Measurements from ENCODE around the gene MATN3. TPM values are rescaled to one million over a fixed set of nuclear protein-coding genes. Genes with fewer than 3 reads are reported as not detected.

MATN3 gene
- total and polyA plus RNA-seq, 2 donors (not counting 3 experiments of a cell fraction or from before 2014, with no cell fraction given): 1.8 to 3.4 TPM

DNA sequence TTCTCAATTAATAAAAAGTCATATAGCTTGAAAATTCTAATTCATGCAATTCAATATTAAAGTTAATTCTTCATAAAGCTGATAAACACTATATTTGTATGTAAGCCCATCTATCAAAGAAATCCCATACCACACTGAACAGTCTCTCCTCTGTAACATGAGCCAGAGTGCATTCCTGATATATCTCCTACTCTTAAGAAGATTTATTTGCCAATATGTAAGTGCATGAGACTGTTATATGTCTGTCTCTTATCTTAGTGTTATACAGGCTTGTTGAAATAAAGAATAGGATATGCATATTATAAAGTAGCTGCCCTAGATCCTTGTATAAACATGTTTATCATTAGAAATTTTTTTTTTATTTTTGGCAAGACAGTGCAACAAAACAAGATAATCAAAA, 70.3 kb downstream of the MATN3 start:
- intact Hi-C loops (cut with micrococcal nuclease): no loop called here
- H3K79me2 ChIP-seq (ENCODE audit: control insufficient read depth, insufficient read depth, low read length): no peaks in the 10 kb centered on the region
- ChIA-PET CTCF (interaction anchor here (0.8 to 3.3 kb wide), 3 partner anchors 8 to 152 kb away, joined by 3 to 16 read pairs (median 4); no protein-coding TSS in a partner anchor), POLR2A (no interaction called here)
- no peak overlapping the region for H3K27ac ChIP-seq (ENCODE audit: insufficient read depth, low read depth, low read length)
- no peak overlapping the region for H2AFZ ChIP-seq (ENCODE audit: low read depth, low read length)
- no TSS peak for BruUV-seq (replicated peaks)
- H3K9me3 ChIP-seq (replicated peaks; ENCODE audit: control insufficient read depth, insufficient read depth, low read length): no peaks in the 10 kb centered on the region
- FAIRE-seq: no peak
- DNase-seq (ENCODE audit: low read depth, low spot score): no peak
- TF ChIP-seq MYC (IDR thresholded peaks at IDR 0.05; ENCODE audit: low read depth, low read length): no peak
- TF ChIP-seq EZH2 (IDR thresholded peaks at IDR 0.05; ENCODE audit: borderline replicate concordance, low read depth, low read length, severe bottlenecking): no peak
- no peak for TF ChIP-seq GATA2 (IDR thresholded peaks at IDR 0.05; ENCODE audit: insufficient read depth, insufficient read length, low read depth, low read length)
- TF ChIP-seq FOS (IDR thresholded peaks at IDR 0.05; ENCODE audit: borderline replicate concordance, insufficient read depth, low read length): no peak
- no peak for TF ChIP-seq JUN (IDR thresholded peaks at IDR 0.05; ENCODE audit: borderline replicate concordance, insufficient read depth, insufficient read length, low read depth)
- TF ChIP-seq, protein P1, sequence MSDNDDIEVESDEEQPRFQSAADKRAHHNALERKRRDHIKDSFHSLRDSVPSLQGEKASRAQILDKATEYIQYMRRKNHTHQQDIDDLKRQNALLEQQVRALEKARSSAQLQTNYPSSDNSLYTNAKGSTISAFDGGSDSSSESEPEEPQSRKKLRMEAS (IDR thresholded peaks at IDR 0.05; ENCODE audit: insufficient read depth, insufficient read length): no peak
- TF ChIP-seq, protein P2, sequence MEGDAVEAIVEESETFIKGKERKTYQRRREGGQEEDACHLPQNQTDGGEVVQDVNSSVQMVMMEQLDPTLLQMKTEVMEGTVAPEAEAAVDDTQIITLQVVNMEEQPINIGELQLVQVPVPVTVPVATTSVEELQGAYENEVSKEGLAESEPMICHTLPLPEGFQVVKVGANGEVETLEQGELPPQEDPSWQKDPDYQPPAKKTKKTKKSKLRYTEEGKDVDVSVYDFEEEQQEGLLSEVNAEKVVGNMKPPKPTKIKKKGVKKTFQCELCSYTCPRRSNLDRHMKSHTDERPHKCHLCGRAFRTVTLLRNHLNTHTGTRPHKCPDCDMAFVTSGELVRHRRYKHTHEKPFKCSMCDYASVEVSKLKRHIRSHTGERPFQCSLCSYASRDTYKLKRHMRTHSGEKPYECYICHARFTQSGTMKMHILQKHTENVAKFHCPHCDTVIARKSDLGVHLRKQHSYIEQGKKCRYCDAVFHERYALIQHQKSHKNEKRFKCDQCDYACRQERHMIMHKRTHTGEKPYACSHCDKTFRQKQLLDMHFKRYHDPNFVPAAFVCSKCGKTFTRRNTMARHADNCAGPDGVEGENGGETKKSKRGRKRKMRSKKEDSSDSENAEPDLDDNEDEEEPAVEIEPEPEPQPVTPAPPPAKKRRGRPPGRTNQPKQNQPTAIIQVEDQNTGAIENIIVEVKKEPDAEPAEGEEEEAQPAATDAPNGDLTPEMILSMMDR (IDR thresholded peaks at IDR 0.05; ENCODE audit: extremely low read depth in 1 of 2, insufficient read depth in 1 of 2, low read depth in 1 of 2, low read length in 2 of 2): no peak
- TF ChIP-seq POLR2AphosphoS5 (IDR thresholded peaks at IDR 0.05; ENCODE audit: insufficient read depth, low read depth, low read length): no peak
- no peak for TF ChIP-seq POLR2A (IDR thresholded peaks at IDR 0.05; ENCODE audit: low read depth, low read length)
- no peaks in the 10 kb centered on the region for H3K4me1 ChIP-seq (ENCODE audit: control insufficient read depth, extremely low read depth, insufficient read depth, low read length)
- H3K9ac ChIP-seq (replicated peaks; ENCODE audit: extremely low read depth, insufficient read depth, low read length): no peak overlapping the region
- dilution Hi-C loops (cut with MboI; ENCODE audit: extremely low pct_ligation_motif_present, low sequenced_read_pairs): no loop called here
- no peaks in the 10 kb centered on the region for H3K9me1 ChIP-seq (replicated peaks; ENCODE audit: control insufficient read depth, extremely low read depth, insufficient read depth, low read length)
- H4K20me1 ChIP-seq (replicated peaks; ENCODE audit: control insufficient read depth, extremely low read depth, insufficient read depth, low read length): no peaks in the 10 kb centered on the region
- no peak overlapping the region for H3K4me3 ChIP-seq (replicated peaks in 1 of 3; ENCODE audit: insufficient read depth in 1 of 3, low read depth in 1 of 3, low read length in 3 of 3)
- peaks cover 0 to 3% of the 10 kb centered on the region in 2 experiments for H3K36me3 ChIP-seq (ENCODE audit: control insufficient read depth in 2 of 2, extremely low read depth in 1 of 2, insufficient read depth in 2 of 2, low read length in 2 of 2)
- no peak overlapping the region for H3K4me2 ChIP-seq (ENCODE audit: insufficient read depth, low read length)
- no peaks in the 10 kb centered on the region for H3K27me3 ChIP-seq (ENCODE audit: control insufficient read depth in 2 of 2, insufficient read depth in 2 of 2, low read length in 2 of 2)

Other genes starting within 250 kb of the MATN3 start
- 8.8 and 13.8 TPM in 2 replicates for gene TTC32, start 110.7 kb downstream of the MATN3 start, total RNA-seq
- gene TTC32, start 110.7 kb downstream of the MATN3 start, polyA plus RNA-seq: 8.7 and 9.4 TPM in 2 replicates
- 8.0 TPM in 2 replicates for gene WDR35, start 22.6 kb downstream of the MATN3 start, total RNA-seq
- gene WDR35, start 22.6 kb downstream of the MATN3 start, polyA plus RNA-seq: 2.7 and 3.6 TPM in 2 replicates
- gene LAPTM4A, start 39.0 kb upstream of the MATN3 start, total RNA-seq: 154 and 155 TPM in 2 replicates
- 371 and 427 TPM in 2 replicates for gene LAPTM4A, start 39.0 kb upstream of the MATN3 start, polyA plus RNA-seq
- 3.5 and 4.0 TPM in 2 replicates for gene SDC1, start 212.5 kb upstream of the MATN3 start, total RNA-seq
- 3.2 and 5.6 TPM in 2 replicates for gene SDC1, start 212.5 kb upstream of the MATN3 start, polyA plus RNA-seq

Measured in endothelial cell of umbilical vein (primary cell).